ENCODE results near the gene SH3GL2.

- TF ChIP-seq ADNP (tag; IDR thresholded peaks at IDR 0.05) (no peak), ZFP36 (IDR thresholded peaks at IDR 0.05; ENCODE audit: low read depth, low read length, partially characterized antibody) (no peak), PRPF4 (IDR thresholded peaks at IDR 0.05; ENCODE audit: insufficient read depth, low read depth, low read length, poor library complexity, severe bottlenecking) (no peak), SOX6 (IDR thresholded peaks at IDR 0.05) (no peak), SMC3 (conservative IDR thresholded peaks at IDR 0.05; ENCODE audit: insufficient read depth, low read depth, low read length) (no peak), ZNF780A (CRISPR knock-in tag; IDR thresholded peaks at IDR 0.05) (no peak), XRCC5 (IDR thresholded peaks at IDR 0.05; ENCODE audit: low read depth, low read length) (no peak), CTCF (IDR thresholded peaks at IDR 0.05 in 2 of 3, conservative IDR thresholded peaks at IDR 0.05 in 1 of 3; ENCODE audit: insufficient read depth in 2 of 3, low read depth in 1 of 3, low read length in 3 of 3) (no peak), POLR2A (conservative IDR thresholded peaks at IDR 0.05) (no peak), SAP30 (IDR thresholded peaks at IDR 0.05; ENCODE audit: borderline replicate concordance, insufficient read depth, low read depth, low read length, poor library complexity, severe bottlenecking) (no peak), ELF1 (tag; IDR thresholded peaks at IDR 0.05) (no peak)
These were observed 22.6 kb upstream of the SH3GL2 start for GRCh38 chr9:17556255-17556654.
